ENCODE data around the gene SLX4IP.
"Not testable (repeated sequence)": the region's sequence is repeated elsewhere in the genome, so short reads cannot be mapped to it uniquely, and the experiment has no call there.

SLX4IP gene

GRCh38 chr20:10434832-10435812, at the start of gene SLX4IP:
Gene SLX4IP, plus strand, starts transcription at chr20:10435305. Its CDS starts 22,900 bp downstream, at chr20:10458205.
- no peak for TF ChIP-seq CTCF (IDR thresholded peaks at IDR 0.05; ENCODE audit: low read length, missing control alignments)
- DNase-seq (ENCODE audit: low read depth) = peak; percentile 98
- peak within 1 kb of the TSS; percentile 94 for H3K4me3 ChIP-seq (replicated peaks; ENCODE audit: low read depth, low read length)

GRCh38 chr20:10385850-10386544, 49.1 kb upstream of the SLX4IP start:
- peak; percentile 63 for DNase-seq (ENCODE audit: low read depth)
- H3K4me3 ChIP-seq (replicated peaks; ENCODE audit: low read depth, low read length) = no peak overlapping the region
- no peak for TF ChIP-seq CTCF (IDR thresholded peaks at IDR 0.05; ENCODE audit: low read length, missing control alignments)

GRCh38 chr20:10387686-10388085, 47.4 kb upstream of the SLX4IP start:
- no peak for TF ChIP-seq CTCF (IDR thresholded peaks at IDR 0.05; ENCODE audit: low read length, missing control alignments)
- no peak overlapping the region for H3K4me3 ChIP-seq (replicated peaks; ENCODE audit: low read depth, low read length)

GRCh38 chr20:10388597-10388996, 46.5 kb upstream of the SLX4IP start:
- DNase-seq (ENCODE audit: low read depth) = no peak
- H3K4me3 ChIP-seq (replicated peaks; ENCODE audit: low read depth, low read length) = no peak overlapping the region
- no peak for TF ChIP-seq CTCF (IDR thresholded peaks at IDR 0.05; ENCODE audit: low read length, missing control alignments)

More at GRCh38 chr20:10387686-10388085, 47.4 kb upstream of the SLX4IP start:
- no peak for DNase-seq (ENCODE audit: low read depth)

GRCh38 chr20:10390709-10391108, 44.4 kb upstream of the SLX4IP start:
- H3K4me3 ChIP-seq (replicated peaks; ENCODE audit: low read depth, low read length) = no peak overlapping the region
- no peak for DNase-seq (ENCODE audit: low read depth)
- TF ChIP-seq CTCF (IDR thresholded peaks at IDR 0.05; ENCODE audit: low read length, missing control alignments) = no peak

GRCh38 chr20:10394752-10395151, 40.4 kb upstream of the SLX4IP start:
- DNase-seq (ENCODE audit: low read depth); H3K4me3 ChIP-seq (replicated peaks; ENCODE audit: low read depth, low read length): not testable (repeated sequence)

- DNase-seq (ENCODE audit: low read depth) = no peak
- no peak for TF ChIP-seq CTCF (IDR thresholded peaks at IDR 0.05; ENCODE audit: low read length, missing control alignments)
- no peak overlapping the region for H3K4me3 ChIP-seq (replicated peaks; ENCODE audit: low read depth, low read length)
These were observed 36.2 kb upstream of the SLX4IP start for GRCh38 chr20:10398834-10399369.

Measured in fibroblast of pulmonary artery (primary cell).